ENCODE data around the gene SLC29A4.
"Not testable (repeated sequence)": the region's sequence is repeated elsewhere in the genome, so short reads cannot be mapped to it uniquely, and the experiment has no call there.

The SLC29A4 gene

GRCh38 chr7:5296611-5297226 is 14.0 kb downstream of the SLC29A4 start:
- peak; percentile 95 for DNase-seq (ENCODE audit: low spot score)

- no peak for DNase-seq (ENCODE audit: low spot score)
Observed at GRCh38 chr7:5300366-5300765, 17.6 kb downstream of the SLC29A4 start.

GRCh38 chr7:5302577-5302976 is 19.8 kb downstream of the SLC29A4 start:
- no peak for DNase-seq (ENCODE audit: low spot score)

GRCh38 chr7:5303061-5303460 is 20.3 kb downstream of the SLC29A4 start:
- no peak for DNase-seq (ENCODE audit: low spot score)

GRCh38 chr7:5303591-5304505 is 21.1 kb downstream of the SLC29A4 start:
- no peak for DNase-seq (ENCODE audit: low spot score)

GRCh38 chr7:5305050-5305449 is 22.3 kb downstream of the SLC29A4 start:
- not testable (repeated sequence) for DNase-seq (ENCODE audit: low spot score)

GRCh38 chr7:5307221-5308142 is 24.7 kb downstream of the SLC29A4 start:
- not testable (repeated sequence) for DNase-seq (ENCODE audit: low spot score)

- no peak for DNase-seq (ENCODE audit: low spot score)
Observed at GRCh38 chr7:5309146-5309545, 26.4 kb downstream of the SLC29A4 start.

GRCh38 chr7:5310822-5311405 is 28.2 kb downstream of the SLC29A4 start:
- no peak for DNase-seq (ENCODE audit: low spot score)

GRCh38 chr7:5312276-5313070 is 29.7 kb downstream of the SLC29A4 start:
- DNase-seq (ENCODE audit: low spot score): not testable (repeated sequence)

GRCh38 chr7:5313076-5313885 is 30.5 kb downstream of the SLC29A4 start:
- not testable (repeated sequence) for DNase-seq (ENCODE audit: low spot score)

- DNase-seq (ENCODE audit: low spot score): no peak
Observed at GRCh38 chr7:5314864-5315263, 32.1 kb downstream of the SLC29A4 start.

- no peak for DNase-seq (ENCODE audit: low spot score)
Observed at GRCh38 chr7:5315761-5316160, 33.0 kb downstream of the SLC29A4 start.

GRCh38 chr7:5318613-5319012 is 35.9 kb downstream of the SLC29A4 start:
- not testable (repeated sequence) for DNase-seq (ENCODE audit: low spot score)

GRCh38 chr7:5320391-5320790 is 37.6 kb downstream of the SLC29A4 start:
- no peak for DNase-seq (ENCODE audit: low spot score)

- DNase-seq (ENCODE audit: low spot score): no peak
Observed at GRCh38 chr7:5320802-5321396, 38.2 kb downstream of the SLC29A4 start.

- DNase-seq (ENCODE audit: low spot score): no peak
Observed at GRCh38 chr7:5322621-5323410, 40.1 kb downstream of the SLC29A4 start.

- not testable (repeated sequence) for DNase-seq (ENCODE audit: low spot score)
Observed at GRCh38 chr7:5323800-5324781, 41.3 kb downstream of the SLC29A4 start.
